Measurements from ENCODE around the gene PITPNB. TPM values are rescaled to one million over a fixed set of nuclear protein-coding genes. Genes with fewer than 3 reads are reported as not detected.

The PITPNB gene
- total RNA-seq (18.2 TPM), polyA plus RNA-seq (ENCODE audit: insufficient read depth in 1 of 8, insufficient read length in 8 of 8, low replicate concordance in 1 of 8) (10 to 100 TPM; 33.7 to 56.2 (median 42.9) TPM)
- long read RNA-seq, donor 1, partial matches to known transcripts = 5 of 5 reads
- long read RNA-seq, donor 1, other reads (novel, unspliced or antisense) = 0 of 5 reads
- long read RNA-seq, donor 2 = 0 reads
- long read RNA-seq, donor 3, partial matches to known transcripts = 0 of 23 reads
- long read RNA-seq, donor 3, other reads (novel, unspliced or antisense) = 20 of 23 reads
- long read RNA-seq, donor 4 = 0 reads
- long read RNA-seq, donor 5, partial matches to known transcripts = 8 of 47 reads
- long read RNA-seq, donor 5, other reads (novel, unspliced or antisense) = 38 of 47 reads
- long read RNA-seq, donor 6, partial matches to known transcripts = 8 of 24 reads
- long read RNA-seq, donor 6, other reads (novel, unspliced or antisense) = 16 of 24 reads
- long read RNA-seq, donor 7, partial matches to known transcripts = 18 of 21 reads
- long read RNA-seq, donor 7, other reads (novel, unspliced or antisense) = 0 of 21 reads
- long read RNA-seq, donor 8, partial matches to known transcripts = 0 of 10 reads
- long read RNA-seq, donor 8, other reads (novel, unspliced or antisense) = 8 of 10 reads
- long read RNA-seq, donor 9, partial matches to known transcripts = 0 of 6 reads
- long read RNA-seq, donor 9, other reads (novel, unspliced or antisense) = 5 of 6 reads
- long read RNA-seq, donor 10, partial matches to known transcripts = 0 of 13 reads
- long read RNA-seq, donor 10, other reads (novel, unspliced or antisense) = 12 of 13 reads
- long read RNA-seq, donor 11, partial matches to known transcripts = 0 of 8 reads
- long read RNA-seq, donor 11, other reads (novel, unspliced or antisense) = 6 of 8 reads

GRCh38 chr22:27919222-27919941, at the start of gene PITPNB:
Gene PITPNB, minus strand, starts transcription at chr22:27919256. Its CDS starts 65 bp downstream, at chr22:27919191.
- no peaks in the 10 kb centered on the region for H3K36me3 ChIP-seq (ENCODE audit: control insufficient read depth, insufficient read depth, low read length)
- peak; percentile 99 for DNase-seq
- peak within 1 kb of the TSS; percentile 79 for H3K4me3 ChIP-seq (ENCODE audit: low read length)
- no peaks in the 10 kb centered on the region for H3K9me3 ChIP-seq (replicated peaks; ENCODE audit: control insufficient read depth, low read depth, low read length)
- H3K27ac ChIP-seq (ENCODE audit: low read length) = peak within 1 kb of the TSS; percentile 98
- under 1% methylated on average over 68 of the region's 68 CpGs for WGBS (ENCODE audit: insufficient coverage)
- peaks cover 14% of the 10 kb centered on the region for H3K4me1 ChIP-seq (ENCODE audit: control insufficient read depth, insufficient read depth, low read length)
- H3K27me3 ChIP-seq (ENCODE audit: control insufficient read depth, insufficient read depth, low read length) = no peaks in the 10 kb centered on the region

- peaks cover 4% of the 10 kb centered on the region for H3K9me3 ChIP-seq (replicated peaks; ENCODE audit: control insufficient read depth, low read depth, low read length)
- no peak for DNase-seq
- no peaks in the 10 kb centered on the region for H3K27me3 ChIP-seq (ENCODE audit: control insufficient read depth, insufficient read depth, low read length)
- H3K4me1 ChIP-seq (ENCODE audit: control insufficient read depth, insufficient read depth, low read length) = peaks cover 14% of the 10 kb centered on the region
- no peak overlapping the region for H3K4me3 ChIP-seq (ENCODE audit: low read length)
- 80% methylated on average over 10 of the region's 15 CpGs for WGBS (ENCODE audit: insufficient coverage)
- H3K36me3 ChIP-seq (ENCODE audit: control insufficient read depth, insufficient read depth, low read length) = no peaks in the 10 kb centered on the region
- H3K27ac ChIP-seq (ENCODE audit: low read length) = no peak overlapping the region
Observed at GRCh38 chr22:27966168-27967064, 47.4 kb upstream of the PITPNB start.

- H3K36me3 ChIP-seq (ENCODE audit: control insufficient read depth, insufficient read depth, low read length) = no peaks in the 10 kb centered on the region
- no peak overlapping the region for H3K4me3 ChIP-seq (ENCODE audit: low read length)
- H3K27me3 ChIP-seq (ENCODE audit: control insufficient read depth, insufficient read depth, low read length) = no peaks in the 10 kb centered on the region
- 50% methylated on average over 5 of the region's 9 CpGs for WGBS (ENCODE audit: insufficient coverage)
- peaks cover 23% of the 10 kb centered on the region for H3K4me1 ChIP-seq (ENCODE audit: control insufficient read depth, insufficient read depth, low read length)
- H3K9me3 ChIP-seq (replicated peaks; ENCODE audit: control insufficient read depth, low read depth, low read length) = no peaks in the 10 kb centered on the region
- DNase-seq = peak; percentile 76
- H3K27ac ChIP-seq (ENCODE audit: low read length) = peak overlapping the region; percentile 72
Observed at GRCh38 chr22:27962268-27963044, 43.4 kb upstream of the PITPNB start.

GRCh38 chr22:27961680-27962079, 42.6 kb upstream of the PITPNB start:
- no peak for DNase-seq
- Histone ChIP-seq H3K27me3 (ENCODE audit: control insufficient read depth, insufficient read depth, low read length) (no peaks in the 10 kb centered on the region), H3K36me3 (ENCODE audit: control insufficient read depth, insufficient read depth, low read length) (no peaks in the 10 kb centered on the region), H3K27ac (ENCODE audit: low read length) (no peak overlapping the region), H3K4me3 (ENCODE audit: low read length) (no peak overlapping the region), H3K4me1 (ENCODE audit: control insufficient read depth, insufficient read depth, low read length) (peaks cover 23% of the 10 kb centered on the region), H3K9me3 (replicated peaks; ENCODE audit: control insufficient read depth, low read depth, low read length) (no peaks in the 10 kb centered on the region)
- WGBS (ENCODE audit: insufficient coverage) = no CpG with 5 or more reads among the region's 1 CpG

- DNase-seq = no peak
- Histone ChIP-seq H3K4me1 (ENCODE audit: control insufficient read depth, insufficient read depth, low read length) (peaks cover 20% of the 10 kb centered on the region), H3K27me3 (ENCODE audit: control insufficient read depth, insufficient read depth, low read length) (no peaks in the 10 kb centered on the region), H3K4me3 (ENCODE audit: low read length) (no peak overlapping the region), H3K9me3 (replicated peaks; ENCODE audit: control insufficient read depth, low read depth, low read length) (no peaks in the 10 kb centered on the region), H3K27ac (ENCODE audit: low read length) (no peak overlapping the region), H3K36me3 (ENCODE audit: control insufficient read depth, insufficient read depth, low read length) (no peaks in the 10 kb centered on the region)
- WGBS (ENCODE audit: insufficient coverage) = no CpG with 5 or more reads among the region's 4 CpGs
Observed at GRCh38 chr22:27961182-27961581, 42.1 kb upstream of the PITPNB start.

- no peaks in the 10 kb centered on the region for H3K9me3 ChIP-seq (replicated peaks; ENCODE audit: control insufficient read depth, low read depth, low read length)
- H3K27ac ChIP-seq (ENCODE audit: low read length) = peak overlapping the region; percentile 33
- H3K4me3 ChIP-seq (ENCODE audit: low read length) = no peak overlapping the region
- 52% methylated on average over 4 of the region's 8 CpGs for WGBS (ENCODE audit: insufficient coverage)
- H3K4me1 ChIP-seq (ENCODE audit: control insufficient read depth, insufficient read depth, low read length) = peaks cover 19% of the 10 kb centered on the region
- peak; percentile 28 for DNase-seq
- no peaks in the 10 kb centered on the region for H3K27me3 ChIP-seq (ENCODE audit: control insufficient read depth, insufficient read depth, low read length)
- no peaks in the 10 kb centered on the region for H3K36me3 ChIP-seq (ENCODE audit: control insufficient read depth, insufficient read depth, low read length)
Observed at GRCh38 chr22:27959335-27960090, 40.5 kb upstream of the PITPNB start.

- H3K27ac ChIP-seq (ENCODE audit: low read length) = no peak overlapping the region
Observed at GRCh38 chr22:27952779-27953178, 33.7 kb upstream of the PITPNB start.

GRCh38 chr22:27952091-27952490, 33.0 kb upstream of the PITPNB start:
- no peak overlapping the region for H3K27ac ChIP-seq (ENCODE audit: low read length)
- no peak for DNase-seq

More at GRCh38 chr22:27952779-27953178, 33.7 kb upstream of the PITPNB start:
- Histone ChIP-seq H3K36me3 (ENCODE audit: control insufficient read depth, insufficient read depth, low read length) (no peaks in the 10 kb centered on the region), H3K27me3 (ENCODE audit: control insufficient read depth, insufficient read depth, low read length) (no peaks in the 10 kb centered on the region), H3K4me3 (ENCODE audit: low read length) (no peak overlapping the region), H3K4me1 (ENCODE audit: control insufficient read depth, insufficient read depth, low read length) (no peaks in the 10 kb centered on the region), H3K9me3 (replicated peaks; ENCODE audit: control insufficient read depth, low read depth, low read length) (no peaks in the 10 kb centered on the region)
- WGBS (ENCODE audit: insufficient coverage) = 60% methylated on average over 1 of the region's 3 CpGs
- DNase-seq = no peak

More at GRCh38 chr22:27952091-27952490, 33.0 kb upstream of the PITPNB start:
- Histone ChIP-seq H3K4me1 (ENCODE audit: control insufficient read depth, insufficient read depth, low read length) (no peaks in the 10 kb centered on the region), H3K4me3 (ENCODE audit: low read length) (no peak overlapping the region), H3K27me3 (ENCODE audit: control insufficient read depth, insufficient read depth, low read length) (no peaks in the 10 kb centered on the region), H3K9me3 (replicated peaks; ENCODE audit: control insufficient read depth, low read depth, low read length) (no peaks in the 10 kb centered on the region), H3K36me3 (ENCODE audit: control insufficient read depth, insufficient read depth, low read length) (no peaks in the 10 kb centered on the region)
- WGBS (ENCODE audit: insufficient coverage) = no CpG with 5 or more reads among the region's 3 CpGs

All from muscle of leg (tissue), 16 donors.